HUES64 (cell line): ENCODE results near the gene HOXD9.

Source experiments
- H3K27ac ChIP-seq: 2 replicates; pipeline ENCODE4 v1.7.0; 2013; ENCODE audit warnings: low read depth, low read length, inconsistent platforms
- H3K27me3 ChIP-seq: 2 replicates; pipeline ENCODE4 v1.6.1; 2013; ENCODE audit warnings: mild to moderate bottlenecking, low read length; ENCODE audit not compliant: insufficient read depth
- H3K36me3 ChIP-seq: 2 replicates; pipeline ENCODE4 v1.6.1; 2013; ENCODE audit warnings: mild to moderate bottlenecking, low read length; ENCODE audit not compliant: insufficient read depth
- H3K4me1 ChIP-seq: 2 replicates; pipeline ENCODE4 v1.6.1; 2013; ENCODE audit warnings: mild to moderate bottlenecking, low read length, moderate library complexity; ENCODE audit not compliant: insufficient read depth
- H3K4me3 ChIP-seq: 2 replicates; pipeline ENCODE4 v1.5.1; 2013; ENCODE audit warnings: mild to moderate bottlenecking, low read length, moderate library complexity
- H3K9ac ChIP-seq: 2 replicates; pipeline ENCODE4 v1.6.1; 2013; ENCODE audit warnings: mild to moderate bottlenecking, low read depth, low read length
- H3K9me3 ChIP-seq: 2 replicates; pipeline ENCODE4 v1.6.1; 2013; ENCODE audit warnings: low read depth, low read length; ENCODE audit not compliant: insufficient read depth
- WGBS: fragments of 150-250, 120-280 bp; methylation state at CpG from one replicate; pipeline ENCODE4 v1.1.7; 2013; ENCODE audit warnings: missing lambda C conversion rate; 5-methylcytosine and 5-hydroxymethylcytosine counted together

Gene HOXD9

DNA sequence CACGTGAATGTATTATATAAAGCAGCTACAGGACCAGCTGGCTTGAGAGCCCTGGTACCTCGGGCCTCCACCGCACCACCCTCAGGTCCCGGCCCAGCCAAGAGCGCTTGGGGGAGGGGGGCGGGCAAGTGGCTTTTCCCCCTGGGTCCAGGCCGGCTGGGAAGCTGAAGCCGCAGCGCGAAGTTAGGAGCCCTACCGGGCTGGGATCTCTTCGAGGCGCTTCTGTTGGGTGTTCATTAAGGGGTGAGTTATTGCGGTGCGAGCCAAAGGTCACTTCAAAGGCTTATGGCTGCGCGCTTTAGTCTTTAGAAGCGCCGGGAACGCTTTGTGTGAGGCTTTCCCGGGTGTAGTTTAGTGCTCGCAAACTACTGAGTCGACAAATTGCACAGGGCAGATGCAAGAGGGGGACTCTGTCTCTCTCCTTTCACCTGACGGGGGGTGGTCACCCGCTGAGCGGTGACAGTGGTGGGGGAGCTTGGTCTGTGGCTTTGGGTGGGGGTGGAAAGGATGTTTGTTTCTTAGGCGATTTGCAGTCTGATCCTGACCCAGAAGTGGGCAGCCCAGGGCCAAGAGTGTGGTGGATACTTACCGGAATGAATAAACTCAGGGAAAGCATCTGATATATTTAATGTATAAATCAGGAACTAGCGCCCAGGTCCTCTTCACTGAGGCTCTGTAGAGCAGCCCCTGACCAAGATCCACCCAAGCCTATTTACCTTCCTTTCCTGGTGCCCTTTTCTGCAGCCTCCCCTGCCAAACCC, 40.6 kb downstream of the HOXD9 start:
- H3K4me3 ChIP-seq: no peak overlapping the region
- H3K36me3 ChIP-seq: no peaks in the 10 kb centered on the region
- H3K9me3 ChIP-seq: no peaks in the 10 kb centered on the region
- 4% methylated on average over 29 of the region's 29 CpGs for WGBS
- no peak overlapping the region for H3K27ac ChIP-seq
- H3K4me1 ChIP-seq: peaks cover 5% of the 10 kb centered on the region; the same call in 1 of the 2 replicates
- H3K27me3 ChIP-seq: peaks cover 100% of the 10 kb centered on the region
- no peak overlapping the region for H3K9ac ChIP-seq

DNA sequence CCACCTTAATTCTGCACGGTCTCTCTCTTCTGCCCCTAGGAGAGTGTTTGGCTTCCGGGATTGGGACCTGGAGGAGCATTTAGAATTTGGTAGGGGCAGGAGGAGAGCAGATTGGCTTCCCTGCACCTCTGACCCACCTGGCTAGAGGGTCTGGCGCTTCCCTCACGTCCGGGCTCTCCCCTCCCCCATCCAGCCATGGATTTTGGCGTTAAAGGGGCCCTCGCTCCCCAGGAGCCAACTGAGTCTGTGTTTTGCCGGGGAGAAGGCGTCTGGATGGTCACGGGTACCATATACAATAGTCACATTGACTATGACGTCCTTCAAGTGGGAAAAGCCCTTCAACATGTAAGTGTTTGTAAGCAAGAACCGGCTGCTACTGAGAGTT, 41.1 kb downstream of the HOXD9 start:
- Histone ChIP-seq H3K9ac (no peak overlapping the region), H3K27me3 (peaks cover 100% of the 10 kb centered on the region), H3K9me3 (no peaks in the 10 kb centered on the region), H3K36me3 (no peaks in the 10 kb centered on the region), H3K4me3 (no peak overlapping the region), H3K4me1 (peaks cover 5% of the 10 kb centered on the region; the same call in 1 of the 2 replicates), H3K27ac (no peak overlapping the region)
- WGBS: 0% methylated on average over 9 of the region's 12 CpGs

DNA sequence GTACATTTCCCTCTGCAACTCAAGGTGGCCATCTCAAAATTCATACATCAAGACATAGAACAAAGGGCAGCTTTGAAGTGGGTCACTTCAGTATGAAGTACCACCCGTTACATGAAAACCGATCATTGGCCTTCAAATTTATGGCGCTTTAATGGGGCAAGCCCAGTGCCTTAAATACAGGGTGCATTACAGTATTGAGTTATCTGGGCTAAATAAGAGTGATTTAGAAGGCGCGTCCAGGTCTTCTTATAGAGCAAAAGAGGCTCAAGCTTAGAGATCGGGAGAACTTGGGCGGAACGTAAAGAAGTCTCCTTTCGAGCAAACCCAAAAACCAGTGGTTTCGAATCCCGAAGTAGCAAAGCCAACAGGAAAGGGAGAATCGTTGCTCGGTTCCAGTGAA, 41.7 kb downstream of the HOXD9 start:
- Histone ChIP-seq H3K9me3 (no peaks in the 10 kb centered on the region), H3K27me3 (peaks cover 100% of the 10 kb centered on the region), H3K9ac (no peak overlapping the region), H3K4me1 (peaks cover 5% of the 10 kb centered on the region; the same call in 1 of the 2 replicates), H3K27ac (no peak overlapping the region), H3K4me3 (no peak overlapping the region), H3K36me3 (no peaks in the 10 kb centered on the region)
- WGBS: 11% methylated on average over 13 of the region's 13 CpGs

DNA sequence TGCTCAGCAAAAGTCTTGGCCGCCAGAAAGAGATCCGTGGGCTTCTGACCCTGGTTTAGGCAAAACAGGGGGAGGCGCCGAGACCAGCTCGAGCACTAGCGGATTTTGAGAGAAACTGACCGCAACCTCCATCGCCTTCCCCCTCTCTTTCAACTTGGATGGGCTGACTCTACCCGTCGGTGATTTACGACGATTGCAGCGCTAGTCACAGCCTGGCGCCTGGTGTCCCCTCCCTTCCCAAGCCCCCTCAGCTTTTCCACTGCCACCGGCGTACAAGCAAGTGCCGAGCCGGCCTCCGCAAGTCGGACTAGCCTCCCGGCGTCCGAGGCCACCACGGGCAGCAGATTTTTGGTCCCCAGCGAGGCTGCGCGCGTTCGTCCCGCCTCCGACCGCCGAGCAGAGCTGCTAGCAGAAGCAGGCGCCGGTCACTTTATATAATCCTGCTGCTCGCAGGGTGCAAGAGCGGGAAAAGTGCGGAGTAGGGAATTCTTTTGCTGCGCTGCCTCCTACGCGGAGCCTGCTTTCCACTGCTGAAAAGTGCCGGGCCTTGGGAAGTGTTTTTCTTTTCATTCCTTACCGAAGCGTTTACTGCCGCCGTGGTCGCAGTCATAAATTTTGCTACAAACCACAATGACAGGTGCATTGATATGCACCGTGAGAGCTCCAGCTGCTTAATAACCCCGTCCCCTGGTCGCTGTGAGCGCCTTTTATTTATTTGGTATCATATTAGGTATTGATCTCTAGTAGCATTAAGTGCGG, 42.3 kb downstream of the HOXD9 start:
- peaks cover 5% of the 10 kb centered on the region; the same call in 1 of the 2 replicates for H3K4me1 ChIP-seq
- peaks cover 100% of the 10 kb centered on the region for H3K27me3 ChIP-seq
- no peaks in the 10 kb centered on the region for H3K9me3 ChIP-seq
- WGBS: 1% methylated on average over 52 of the region's 52 CpGs
- H3K27ac ChIP-seq: no peak overlapping the region
- H3K9ac ChIP-seq: no peak overlapping the region
- H3K36me3 ChIP-seq: no peaks in the 10 kb centered on the region
- H3K4me3 ChIP-seq: no peak overlapping the region

DNA sequence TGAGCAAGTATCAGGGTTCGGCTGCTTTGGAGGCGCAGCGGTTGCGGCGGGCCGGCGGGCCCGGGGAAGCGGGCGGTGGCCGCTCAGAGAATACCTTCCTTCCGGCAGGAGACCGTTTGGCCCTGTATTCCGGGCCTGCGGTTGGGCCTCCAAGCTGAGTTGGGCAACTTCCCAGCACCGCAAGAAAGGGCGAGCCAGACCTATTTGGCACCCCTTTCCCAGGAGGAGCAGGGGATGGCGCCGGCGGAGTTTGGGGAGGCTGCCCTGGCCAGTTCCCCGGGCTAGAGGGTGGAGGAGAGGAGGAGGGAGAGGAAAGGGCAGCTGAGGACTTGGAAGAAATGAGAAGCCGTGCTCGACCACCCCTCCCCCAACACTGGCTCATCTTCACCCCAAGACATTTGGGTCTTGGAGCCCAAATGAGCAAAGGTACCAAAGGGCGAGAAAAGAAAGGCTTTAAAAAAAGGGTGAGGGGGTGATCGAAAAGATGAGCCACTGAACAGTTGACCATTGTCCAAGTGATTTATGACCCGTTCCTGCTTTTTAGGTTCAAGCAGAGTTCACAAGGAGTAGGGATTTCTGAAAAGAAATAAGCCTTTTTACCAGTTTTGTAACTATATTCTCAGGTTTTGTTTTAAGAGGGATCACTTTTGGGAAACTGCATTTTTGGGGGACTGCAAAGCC, 43.0 kb downstream of the HOXD9 start:
- peaks cover 5% of the 10 kb centered on the region; the same call in 1 of the 2 replicates for H3K4me1 ChIP-seq
- H3K36me3 ChIP-seq: no peaks in the 10 kb centered on the region
- H3K4me3 ChIP-seq: no peak overlapping the region
- peaks cover 100% of the 10 kb centered on the region for H3K27me3 ChIP-seq
- H3K9me3 ChIP-seq: no peaks in the 10 kb centered on the region
- no peak overlapping the region for H3K9ac ChIP-seq
- no peak overlapping the region for H3K27ac ChIP-seq
- 6% methylated on average over 24 of the region's 26 CpGs for WGBS

DNA sequence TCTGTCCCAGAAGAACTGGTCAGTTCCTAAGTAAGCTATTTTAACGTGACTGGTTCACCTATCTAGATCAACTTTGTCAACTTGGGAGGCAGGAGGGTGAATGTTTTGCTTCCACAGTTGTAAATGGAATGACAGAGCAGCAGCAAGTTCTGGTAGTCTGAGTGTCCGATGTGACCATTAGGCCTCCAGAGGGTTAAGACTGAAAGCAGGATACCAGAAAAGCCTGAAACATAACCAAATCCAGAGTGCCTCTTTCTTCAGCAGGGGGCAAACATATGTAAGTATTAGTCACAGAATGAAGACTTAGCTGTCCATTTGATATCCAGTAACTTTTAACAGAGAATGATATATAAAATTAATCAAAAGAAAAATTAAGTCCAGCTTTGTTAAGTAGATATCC, 43.8 kb downstream of the HOXD9 start:
- Histone ChIP-seq H3K9me3 (no peaks in the 10 kb centered on the region), H3K36me3 (no peaks in the 10 kb centered on the region), H3K27me3 (peaks cover 100% of the 10 kb centered on the region), H3K9ac (no peak overlapping the region), H3K27ac (no peak overlapping the region), H3K4me1 (peaks cover 5% of the 10 kb centered on the region; the same call in 1 of the 2 replicates), H3K4me3 (no peak overlapping the region)
- WGBS: 33% methylated on average over 2 of the region's 2 CpGs

DNA sequence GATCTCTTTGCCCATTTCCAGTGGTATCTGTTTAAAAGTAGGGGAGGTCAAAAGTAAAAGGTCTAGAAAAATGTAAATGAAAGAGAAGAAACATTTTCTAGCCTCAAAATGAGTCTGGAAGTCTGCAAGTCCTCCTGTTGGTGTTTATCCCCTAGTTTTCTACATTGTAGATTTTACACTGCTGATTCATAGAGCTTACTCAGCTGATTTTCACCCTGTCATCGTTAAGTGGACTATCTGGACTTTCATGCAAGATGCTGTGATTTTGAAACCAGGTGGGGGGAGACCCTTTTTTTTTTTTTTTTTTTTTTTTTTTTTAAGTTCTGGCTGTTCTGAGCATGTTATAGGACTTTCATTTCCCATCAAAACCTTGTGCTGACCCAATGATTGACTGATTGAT, 44.9 kb downstream of the HOXD9 start:
- H3K27ac ChIP-seq: no peak overlapping the region
- no peaks in the 10 kb centered on the region for H3K36me3 ChIP-seq
- H3K4me3 ChIP-seq: no peak overlapping the region
- H3K9me3 ChIP-seq: no peaks in the 10 kb centered on the region
- 50% methylated on average over 1 of the region's 1 CpG for WGBS
- peaks cover 100% of the 10 kb centered on the region for H3K27me3 ChIP-seq
- no peak overlapping the region for H3K9ac ChIP-seq
- peaks cover 5% of the 10 kb centered on the region; the same call in 1 of the 2 replicates for H3K4me1 ChIP-seq

DNA sequence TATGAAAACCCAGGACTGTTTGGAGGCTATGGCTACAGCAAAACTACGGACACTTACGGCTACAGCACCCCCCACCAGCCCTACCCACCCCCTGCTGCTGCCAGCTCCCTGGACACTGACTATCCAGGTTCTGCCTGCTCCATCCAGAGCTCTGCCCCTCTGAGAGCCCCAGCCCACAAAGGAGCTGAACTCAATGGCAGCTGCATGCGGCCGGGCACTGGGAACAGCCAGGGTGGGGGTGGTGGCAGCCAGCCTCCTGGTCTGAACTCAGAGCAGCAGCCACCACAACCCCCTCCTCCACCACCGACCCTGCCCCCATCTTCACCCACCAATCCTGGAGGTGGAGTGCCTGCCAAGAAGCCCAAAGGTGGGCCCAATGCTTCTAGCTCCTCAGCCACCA, 46.7 kb downstream of the HOXD9 start:
- Histone ChIP-seq H3K4me3 (no peak overlapping the region), H3K4me1 (peaks cover 2% of the 10 kb centered on the region; the same call in 1 of the 2 replicates), H3K27ac (no peak overlapping the region), H3K9ac (no peak overlapping the region), H3K36me3 (no peaks in the 10 kb centered on the region), H3K9me3 (no peaks in the 10 kb centered on the region), H3K27me3 (peaks cover 100% of the 10 kb centered on the region)
- WGBS: 60% methylated on average over 5 of the region's 5 CpGs

DNA sequence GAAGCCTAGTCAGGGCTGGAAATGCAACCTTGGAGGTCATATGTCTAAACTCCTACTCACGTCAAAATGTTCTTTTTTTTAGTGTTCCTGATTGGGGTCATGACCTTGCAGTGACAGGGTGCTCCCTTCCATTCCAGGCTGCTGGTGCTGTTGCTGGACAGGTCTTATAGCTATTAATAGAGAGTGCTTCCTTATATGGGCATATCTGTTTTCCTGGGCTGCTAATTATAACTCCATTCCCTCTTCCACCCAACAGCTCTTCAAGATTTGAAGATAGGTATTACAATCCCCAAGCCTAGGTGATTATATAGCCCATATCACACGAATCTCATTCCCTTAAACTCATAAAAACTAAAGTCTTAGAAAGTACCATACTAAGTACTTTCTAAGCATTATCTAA, 47.2 kb downstream of the HOXD9 start:
- Histone ChIP-seq H3K9me3 (no peaks in the 10 kb centered on the region), H3K36me3 (no peaks in the 10 kb centered on the region), H3K4me1 (peaks cover 8% of the 10 kb centered on the region; the same call in 1 of the 2 replicates), H3K27me3 (peaks cover 100% of the 10 kb centered on the region), H3K4me3 (no peak overlapping the region), H3K9ac (no peak overlapping the region), H3K27ac (no peak overlapping the region)
- 63% methylated on average over 2 of the region's 2 CpGs for WGBS

DNA sequence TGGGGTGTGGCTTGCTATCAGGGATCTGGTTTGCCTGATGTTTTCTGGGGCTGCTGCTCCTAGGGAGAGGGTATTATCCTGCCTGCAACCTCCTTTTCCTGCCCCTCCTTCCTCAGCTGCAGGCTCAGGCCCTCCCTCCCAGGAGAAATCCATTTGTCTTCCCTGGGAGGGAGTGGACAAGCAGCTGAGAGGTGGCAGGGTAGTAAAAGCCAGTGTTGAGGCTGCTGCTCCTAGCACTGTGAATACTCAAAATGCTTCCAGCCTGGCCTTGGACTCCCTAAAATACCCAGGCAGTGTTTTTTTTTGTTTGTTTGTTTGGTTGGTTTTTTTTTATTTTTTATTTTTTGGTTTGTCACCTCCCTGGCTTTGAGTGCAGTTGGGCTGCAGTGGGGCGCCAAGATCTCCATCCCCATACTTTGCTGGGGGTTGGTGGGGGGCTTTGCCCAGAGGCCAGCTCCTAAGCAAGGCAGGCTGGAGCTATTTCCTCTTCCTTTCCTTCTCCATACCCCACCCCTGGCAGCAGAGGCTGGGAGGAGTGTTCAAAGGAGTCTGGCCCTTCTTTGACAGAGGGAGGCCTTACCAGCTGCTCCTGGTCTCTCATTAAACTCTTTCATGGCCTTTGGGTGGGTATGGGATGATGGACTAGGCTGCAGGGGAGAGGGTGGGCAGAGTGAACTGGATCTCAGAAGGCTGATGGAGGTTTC, 48.2 kb downstream of the HOXD9 start:
- Histone ChIP-seq H3K4me1 (peaks cover 14% of the 10 kb centered on the region), H3K27ac (no peak overlapping the region), H3K27me3 (peaks cover 100% of the 10 kb centered on the region), H3K9me3 (no peaks in the 10 kb centered on the region), H3K4me3 (no peak overlapping the region), H3K36me3 (no peaks in the 10 kb centered on the region), H3K9ac (no peak overlapping the region)
- no CpG with 5 or more reads among the region's 1 CpG for WGBS
